ENCODE data around the gene PIH1D1.
A peak's percentile ranks its signal among the peaks of the same experiment; 100 is the strongest.
"Not testable (repeated sequence)": the region's sequence is repeated elsewhere in the genome, so short reads cannot be mapped to it uniquely, and the experiment has no call there.

PIH1D1 gene

DNA sequence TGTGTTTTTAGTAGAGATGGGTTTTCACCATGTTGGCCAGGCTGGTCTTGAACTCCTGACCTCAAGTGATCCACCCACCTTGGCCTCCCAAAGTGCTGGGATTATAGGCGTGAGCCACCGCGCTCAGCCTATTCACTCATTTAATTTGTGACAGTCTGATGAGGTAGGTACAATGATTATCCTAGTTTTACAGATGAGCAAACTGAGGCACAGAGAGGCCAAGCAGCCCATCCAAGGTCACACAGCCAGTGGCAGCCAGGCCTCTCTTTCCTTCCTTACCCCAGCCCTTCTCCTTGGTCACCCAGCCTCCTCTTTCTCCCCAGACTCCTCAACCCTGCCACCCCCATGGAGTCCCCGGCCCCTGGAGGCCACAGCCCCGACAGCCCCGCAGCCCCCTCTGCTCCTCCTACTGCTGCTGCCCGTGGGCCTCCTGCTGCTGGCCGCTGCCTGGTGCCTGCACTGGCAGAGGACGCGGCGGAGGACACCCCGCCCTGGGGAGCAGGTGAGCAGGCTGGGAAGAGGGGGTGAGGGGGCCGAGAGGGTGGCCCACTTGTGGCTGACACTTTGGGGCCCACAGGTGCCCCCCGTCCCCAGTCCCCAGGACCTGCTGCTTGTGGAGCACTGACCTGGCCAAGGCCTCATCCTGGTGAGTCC is 28.5 kb upstream of the PIH1D1 start:
- no peak for DNase-seq

DNA sequence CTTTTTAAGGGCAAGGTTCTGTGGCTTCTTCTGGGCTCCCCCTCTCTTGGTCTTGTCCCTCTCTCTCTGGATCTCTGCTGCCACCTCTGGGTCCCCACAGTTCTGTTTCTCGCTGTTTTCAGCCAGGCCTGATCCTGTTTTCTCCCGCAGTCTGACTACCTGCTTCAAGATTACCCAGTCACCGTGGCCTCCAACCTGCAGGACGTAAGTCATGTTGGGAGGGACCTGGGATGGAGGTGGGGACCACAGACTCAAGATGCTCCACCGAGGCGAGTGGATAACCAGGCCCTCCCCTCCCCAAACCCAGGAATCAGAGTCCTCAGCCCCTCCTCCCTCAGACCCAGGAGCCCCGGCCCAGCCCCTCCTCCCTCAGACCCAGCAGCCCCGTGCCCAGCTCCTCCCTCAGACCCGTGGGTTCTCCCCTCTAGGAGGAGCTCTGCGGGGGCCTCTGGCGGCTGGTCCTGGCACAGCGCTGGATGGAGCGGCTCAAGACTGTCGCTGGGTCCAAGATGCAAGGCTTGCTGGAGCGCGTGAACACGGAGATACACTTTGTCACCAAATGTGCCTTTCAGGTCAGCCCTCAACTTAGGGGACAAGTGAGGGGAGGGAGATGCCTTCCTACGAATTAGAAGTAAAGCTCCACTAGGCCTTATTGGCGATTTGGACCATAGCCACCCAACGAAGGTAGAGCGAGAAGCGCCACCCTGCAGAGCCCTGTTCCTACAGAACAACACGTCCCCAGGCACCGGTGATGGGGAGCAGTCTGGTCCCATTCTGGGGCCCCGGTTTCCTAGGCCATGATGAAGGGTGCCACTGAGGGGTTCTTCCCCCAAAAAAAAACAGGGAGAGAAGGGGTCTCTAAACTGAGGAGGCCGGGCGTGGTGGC is 24.6 kb upstream of the PIH1D1 start:
- DNase-seq = no peak

DNA sequence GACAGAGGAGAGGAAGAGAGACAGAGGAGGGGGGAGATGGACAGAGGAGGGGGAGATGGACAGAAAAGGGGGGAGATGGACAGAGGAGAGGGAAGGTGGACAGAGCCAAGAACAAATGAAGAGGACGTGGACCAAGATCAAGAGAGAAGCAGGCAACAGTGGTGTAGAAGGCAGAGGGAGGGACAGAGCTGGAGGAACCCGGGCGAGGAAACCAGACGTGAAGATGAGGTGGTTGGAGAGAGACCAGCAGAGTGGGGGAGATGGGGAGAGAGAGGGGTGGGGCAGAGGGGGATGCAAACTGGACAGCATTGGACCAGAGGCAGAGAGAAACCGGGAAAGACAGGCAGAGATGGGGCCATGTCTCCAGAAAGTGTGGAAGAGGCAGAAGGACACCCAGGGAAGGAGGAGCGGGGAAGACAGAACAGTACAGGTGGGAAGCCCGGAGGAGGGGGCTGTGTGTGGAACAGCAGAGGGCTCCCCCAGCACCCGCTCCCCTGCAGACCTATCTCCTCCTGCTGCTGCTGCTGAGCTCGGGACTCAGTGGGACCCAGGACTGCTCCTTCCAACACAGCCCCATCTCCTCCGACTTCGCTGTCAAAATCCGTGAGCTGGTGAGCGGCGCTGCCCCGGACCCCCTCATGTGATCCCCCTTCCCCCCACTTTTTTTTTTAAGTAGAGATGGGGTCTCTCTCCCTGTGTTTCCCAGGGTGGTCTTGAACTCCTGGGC is 23.7 kb upstream of the PIH1D1 start:
- no peak for DNase-seq

DNA sequence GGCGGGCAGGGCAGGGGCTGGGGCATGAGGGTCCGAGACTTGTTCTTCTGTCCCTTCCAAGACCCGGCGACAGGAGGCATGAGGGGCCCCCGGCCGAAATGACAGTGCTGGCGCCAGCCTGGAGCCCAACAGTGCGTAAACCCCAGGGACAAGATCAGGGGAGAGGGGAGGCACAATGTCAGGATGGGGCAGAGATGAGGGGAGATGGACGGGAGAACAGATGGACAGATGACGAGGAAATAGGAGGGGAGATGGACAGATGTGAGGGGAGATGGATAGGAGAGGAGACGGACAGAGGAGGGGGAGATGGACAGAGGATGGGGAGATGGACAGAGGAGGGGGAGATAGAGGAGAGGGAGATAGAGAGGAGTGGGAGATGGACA is 22.9 kb upstream of the PIH1D1 start:
- no peak for DNase-seq

DNA sequence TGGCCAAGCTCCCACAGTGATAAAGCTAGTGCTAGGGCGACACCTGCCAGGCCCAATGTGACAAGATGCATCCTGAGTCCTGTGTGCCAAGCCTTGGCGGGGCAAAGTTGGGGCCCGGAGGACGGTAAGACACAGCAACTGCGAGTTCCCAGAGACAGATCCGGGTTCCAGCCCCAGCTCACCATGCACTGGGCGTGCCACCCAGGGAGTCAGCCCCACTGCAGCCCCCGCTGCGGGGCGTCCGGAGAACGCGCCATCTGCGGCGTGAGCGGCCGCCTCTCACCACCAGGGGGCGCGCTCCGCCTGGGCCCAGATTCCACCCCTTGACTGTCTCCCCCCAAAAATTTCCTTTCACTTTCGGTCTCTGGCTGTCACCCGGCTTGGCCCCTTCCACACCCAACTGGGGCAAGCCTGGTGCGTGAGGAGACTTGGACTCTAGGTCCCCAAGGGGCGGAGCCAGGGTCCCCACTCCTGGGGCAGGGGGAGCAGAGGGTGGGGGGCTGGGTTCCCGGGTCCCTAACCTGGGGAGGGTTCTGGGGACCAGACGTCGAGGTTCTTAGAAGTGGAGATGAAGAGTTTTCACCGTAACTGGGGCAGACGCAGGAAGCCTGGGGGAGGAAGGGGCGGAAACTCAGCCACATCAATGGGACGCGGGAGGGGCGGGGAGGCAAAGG is 22.4 kb upstream of the PIH1D1 start, which contains the start of gene FLT3LG:
Gene FLT3LG (plus strand): TSS at position 348 of the 674 bp plus-strand sequence. CDS start 425 bp downstream, outside the sequence.
- peak; percentile 81 for DNase-seq

DNA sequence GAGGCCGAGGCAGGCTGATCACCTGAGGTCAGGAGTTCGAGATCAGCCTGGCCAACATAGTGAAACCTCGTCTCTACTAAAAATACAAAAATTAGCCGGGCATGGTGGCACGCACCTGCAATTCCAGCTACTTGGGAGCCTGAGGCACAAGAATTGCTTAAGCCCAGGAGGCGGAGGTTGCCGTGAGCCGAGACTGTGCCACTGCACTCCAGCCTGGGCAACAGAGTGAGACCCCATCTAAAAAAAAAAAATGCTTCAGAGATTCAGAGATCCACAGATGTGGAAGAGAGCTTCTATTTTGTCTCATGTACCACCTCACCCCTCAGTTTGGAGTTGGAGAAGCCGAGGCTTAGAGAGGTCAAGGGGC is 21.9 kb upstream of the PIH1D1 start:
- not testable (repeated sequence) for DNase-seq

DNA sequence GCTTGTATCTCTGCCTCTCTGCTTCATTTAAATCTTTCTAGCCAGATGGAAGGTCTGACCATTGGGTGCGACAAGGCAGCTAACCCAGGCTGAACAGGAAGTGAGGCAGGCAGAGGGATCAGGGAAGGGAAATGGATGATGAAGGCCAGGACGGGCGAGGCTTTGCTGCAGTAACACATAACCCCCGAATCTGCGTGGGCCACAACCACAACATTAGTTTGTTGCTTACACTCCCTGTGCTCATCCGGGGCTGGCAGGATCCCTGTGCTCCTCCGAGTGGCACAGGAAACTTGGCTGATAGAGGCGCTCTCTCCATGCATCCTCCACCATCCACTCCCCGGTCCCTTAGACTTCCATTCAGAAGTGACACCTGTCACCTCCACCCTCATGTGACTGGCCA is 21.3 kb upstream of the PIH1D1 start:
- DNase-seq = no peak

DNA sequence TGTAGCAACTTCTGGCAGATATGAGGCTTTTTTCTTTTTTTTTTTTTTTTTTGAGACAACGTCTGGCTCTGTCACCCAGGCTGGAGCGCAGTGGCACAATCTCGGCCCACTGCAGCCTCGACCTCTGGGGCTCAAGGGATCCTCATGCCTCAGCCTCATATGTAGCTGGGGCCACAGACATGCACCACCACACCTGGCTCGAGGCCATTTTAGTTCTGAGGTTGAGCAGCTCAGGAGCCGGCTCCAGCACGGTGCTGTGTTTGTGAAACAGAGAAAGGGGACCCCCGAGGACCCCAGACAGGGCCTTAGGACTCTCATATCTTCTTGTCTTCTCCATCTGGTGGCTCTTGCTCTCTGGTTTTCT is 19.0 kb upstream of the PIH1D1 start:
- DNase-seq = no peak

DNA sequence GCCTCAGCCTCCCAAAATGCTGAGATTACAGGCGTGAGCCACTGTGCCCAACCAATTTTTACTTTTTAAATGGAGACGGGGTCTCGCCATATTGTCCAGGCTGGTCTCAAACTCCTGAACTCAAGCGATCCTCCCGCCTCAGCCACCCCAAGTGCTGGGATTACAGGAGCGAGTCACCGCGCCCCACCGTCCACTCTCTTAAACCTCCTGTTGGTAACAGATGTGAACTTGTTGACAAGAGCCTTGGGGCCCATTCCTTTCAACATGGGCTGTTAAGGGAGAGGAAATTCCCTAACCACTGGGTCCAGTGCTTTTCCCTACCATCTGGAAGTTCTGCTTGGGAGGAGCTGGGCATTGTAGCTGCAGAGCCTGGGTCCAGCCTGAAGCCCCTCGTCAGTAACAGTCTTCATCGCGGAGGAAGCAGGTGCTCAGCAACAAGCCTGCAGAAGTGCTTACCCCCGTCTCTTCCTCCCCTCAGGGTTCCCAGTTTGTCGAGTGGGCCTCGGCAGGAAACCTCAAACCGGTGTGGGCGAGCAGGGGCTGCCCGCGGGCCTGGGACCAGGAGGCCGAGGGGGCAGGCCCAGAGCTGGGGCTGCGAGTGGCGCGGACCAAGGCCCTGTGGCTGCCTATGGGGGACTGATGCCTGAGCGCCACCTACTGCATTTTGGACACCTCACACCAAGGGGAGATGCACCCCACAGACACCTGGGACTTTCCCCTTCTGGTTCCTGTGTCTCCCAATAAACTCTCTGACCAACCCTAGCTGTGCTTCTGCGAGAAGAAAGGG is 18.4 kb upstream of the PIH1D1 start:
- DNase-seq = peak; percentile 54

DNA sequence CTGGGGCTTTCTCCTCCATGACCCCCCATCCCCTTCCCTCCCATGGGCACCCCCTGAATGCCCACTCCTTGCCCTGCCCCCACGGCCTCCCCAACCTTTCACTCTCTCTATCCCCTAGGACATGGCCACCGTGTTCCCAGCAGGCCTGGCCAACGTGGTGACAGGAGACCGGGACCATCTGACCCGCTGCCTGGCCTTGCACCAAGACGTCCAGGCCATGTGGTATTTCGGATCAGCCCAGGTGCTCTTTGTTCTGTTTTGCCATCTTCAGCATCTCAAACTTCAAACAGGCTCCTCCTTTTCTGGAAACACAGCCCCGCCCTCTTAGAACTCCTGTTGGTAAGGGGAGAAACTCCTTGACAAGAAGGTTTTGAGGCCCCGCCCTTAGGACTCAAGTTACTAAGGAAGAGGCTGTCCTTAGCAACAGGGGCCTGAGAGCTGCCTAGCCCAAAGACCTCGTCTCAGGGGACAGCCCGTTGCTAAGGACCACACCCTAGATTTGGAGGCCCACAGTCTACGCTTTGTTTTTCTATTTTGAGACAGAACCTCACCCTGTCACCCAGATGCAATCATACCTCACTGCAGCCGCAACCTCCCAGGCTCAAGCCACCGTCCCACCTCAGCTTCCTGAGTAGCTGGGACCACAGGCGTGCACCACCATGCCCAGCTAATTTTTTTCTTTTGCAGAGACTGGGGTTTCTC is 17.3 kb upstream of the PIH1D1 start:
- DNase-seq = peak; percentile 50

DNA sequence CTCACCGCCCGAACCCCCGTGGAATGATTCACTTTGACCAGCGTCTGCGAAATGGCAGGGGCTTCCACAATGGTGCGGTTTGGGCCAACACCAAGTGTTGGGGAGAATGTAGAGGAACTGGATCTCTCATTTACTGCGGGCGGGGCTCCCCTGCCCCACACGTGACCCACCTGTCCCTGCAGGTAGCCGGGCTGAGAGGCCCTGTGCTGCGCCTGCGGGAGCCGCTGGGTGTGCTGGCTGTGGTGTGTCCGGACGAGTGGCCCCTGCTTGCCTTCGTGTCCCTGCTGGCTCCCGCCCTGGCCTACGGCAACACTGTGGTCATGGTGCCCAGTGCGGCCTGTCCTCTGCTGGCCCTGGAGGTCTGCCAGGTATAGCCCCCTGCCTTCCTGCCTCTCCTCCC is 16.6 kb upstream of the PIH1D1 start:
- DNase-seq = no peak

DNA sequence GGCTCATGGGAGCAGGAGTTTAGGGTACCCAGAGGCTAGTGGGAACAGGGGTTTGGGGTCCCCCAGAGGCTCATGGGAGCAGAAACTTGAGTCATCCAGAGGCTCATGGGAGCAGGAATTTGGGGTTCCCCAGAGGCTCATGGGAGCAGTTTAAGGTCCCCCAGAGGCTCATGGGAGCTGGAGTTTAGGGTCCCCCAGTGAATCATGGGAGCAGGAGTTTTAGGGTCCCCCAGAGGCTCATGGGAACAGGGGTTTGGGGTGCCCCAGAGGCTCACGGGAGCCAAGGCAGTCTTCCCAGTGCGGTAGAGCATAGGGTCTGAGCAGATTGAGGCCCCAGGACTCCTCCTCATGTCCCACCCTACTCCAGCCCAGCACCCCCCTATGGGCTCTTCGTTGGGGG is 13.8 kb upstream of the PIH1D1 start:
- DNase-seq = no peak

DNA sequence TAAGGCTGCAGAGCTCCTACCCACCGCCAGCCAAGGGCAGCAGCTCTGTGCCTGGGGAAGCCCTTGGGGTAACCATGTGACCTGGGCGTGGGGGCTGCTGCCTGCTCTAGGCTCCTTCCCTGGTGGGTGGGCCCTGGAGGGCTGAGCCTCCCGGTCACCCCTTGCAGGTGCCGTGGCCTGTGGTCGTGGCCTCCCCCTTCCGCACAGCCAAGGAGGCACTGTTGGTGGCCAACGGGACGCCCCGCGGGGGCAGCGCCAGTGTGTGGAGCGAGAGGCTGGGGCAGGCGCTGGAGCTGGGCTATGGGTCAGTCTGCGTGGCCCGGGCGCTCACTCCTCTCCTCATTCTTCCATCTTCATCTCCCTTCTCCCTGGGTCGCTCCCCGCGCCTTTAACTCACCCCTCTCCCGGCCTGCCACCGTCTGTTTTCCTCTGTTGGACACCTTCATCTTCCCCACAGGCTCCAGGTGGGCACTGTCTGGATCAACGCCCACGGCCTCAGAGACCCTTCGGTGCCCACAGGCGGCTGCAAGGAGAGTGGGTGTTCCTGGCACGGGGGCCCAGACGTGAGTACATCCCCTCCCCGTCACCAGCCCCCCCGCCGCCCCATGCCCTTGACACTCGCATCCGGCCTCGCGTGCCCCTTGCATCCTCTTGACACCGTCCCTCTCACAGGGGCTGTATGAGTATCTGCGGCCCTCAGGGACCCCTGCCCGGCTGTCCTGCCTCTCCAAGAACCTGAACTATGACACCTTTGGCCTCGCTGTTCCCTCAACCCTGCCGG is 12.5 kb upstream of the PIH1D1 start:
- DNase-seq = no peak

DNA sequence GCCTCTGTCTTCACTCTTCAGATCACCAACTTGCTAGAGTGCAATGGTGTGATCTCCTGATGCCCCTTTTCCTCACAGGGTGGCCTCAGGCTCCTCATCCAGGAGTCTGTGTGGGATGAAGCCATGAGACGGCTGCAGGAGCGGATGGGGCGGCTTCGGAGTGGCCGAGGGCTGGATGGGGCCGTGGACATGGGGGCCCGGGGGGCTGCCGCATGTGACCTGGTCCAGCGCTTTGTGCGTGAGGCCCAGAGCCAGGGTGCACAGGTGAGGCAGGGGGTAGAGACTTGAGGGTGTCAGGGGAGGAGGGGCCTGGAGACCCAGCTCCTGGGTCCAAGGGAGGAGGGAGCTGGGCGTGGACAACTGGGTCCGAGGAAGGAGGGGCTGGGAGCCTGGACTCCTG is 10.9 kb upstream of the PIH1D1 start:
- no peak for DNase-seq

DNA sequence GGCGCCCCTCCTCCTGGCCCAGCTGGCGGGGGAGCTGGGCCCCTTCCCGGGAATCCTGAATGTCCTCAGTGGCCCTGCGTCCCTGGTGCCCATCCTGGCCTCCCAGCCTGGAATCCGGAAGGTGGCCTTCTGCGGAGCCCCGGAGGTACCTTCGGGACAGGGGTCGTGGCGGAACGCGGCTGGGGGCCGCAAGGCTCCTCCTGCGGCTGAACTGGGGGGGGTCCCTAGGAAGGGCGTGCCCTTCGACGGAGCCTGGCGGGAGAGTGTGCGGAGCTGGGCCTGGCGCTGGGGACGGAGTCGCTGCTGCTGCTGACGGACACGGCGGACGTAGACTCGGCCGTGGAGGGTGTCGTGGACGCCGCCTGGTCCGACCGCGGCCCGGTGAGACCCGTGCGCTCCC is 10.0 kb upstream of the PIH1D1 start:
- no peak for DNase-seq

DNA sequence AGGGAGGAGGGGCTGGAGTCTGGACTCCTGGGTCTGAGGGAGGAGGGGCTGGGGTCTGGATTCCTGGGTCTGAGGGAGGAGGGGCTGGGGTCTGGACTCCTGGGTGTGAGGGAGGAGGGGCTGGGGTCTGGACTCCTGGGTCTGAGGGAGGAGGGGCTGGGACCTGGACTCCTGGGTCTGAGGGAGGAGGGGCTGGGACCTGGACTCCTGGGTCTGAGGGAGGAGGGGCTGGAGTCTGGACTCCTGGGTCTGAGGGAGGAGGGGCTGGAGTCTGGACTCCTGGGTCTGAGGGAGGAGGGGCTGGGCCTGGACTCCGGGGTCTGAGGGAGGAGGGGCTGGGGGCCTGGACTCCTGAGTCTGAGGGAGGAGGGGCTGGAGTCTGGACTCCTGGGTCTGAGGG is 9.5 kb upstream of the PIH1D1 start:
- not testable (repeated sequence) for DNase-seq

DNA sequence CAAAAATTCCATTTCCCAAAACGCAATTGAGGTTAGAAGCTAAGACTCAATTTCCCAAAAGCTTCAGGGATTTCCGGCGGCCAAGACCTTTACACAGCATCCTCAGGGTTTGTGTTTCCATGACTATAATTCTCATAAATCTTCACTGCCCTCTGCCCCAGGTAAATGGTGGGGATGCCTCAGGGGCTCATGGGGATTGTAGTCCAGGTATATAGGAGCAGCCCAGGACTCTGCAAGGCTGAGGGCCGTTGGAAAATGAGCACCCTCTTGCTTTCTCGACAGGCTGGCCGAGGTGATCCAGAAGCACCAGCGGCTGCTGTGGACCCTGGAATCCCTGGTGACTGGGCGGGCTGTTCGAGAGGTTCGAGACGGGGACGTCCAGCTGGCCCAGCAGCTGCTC is 7.8 kb upstream of the PIH1D1 start:
- no peak for DNase-seq

DNA sequence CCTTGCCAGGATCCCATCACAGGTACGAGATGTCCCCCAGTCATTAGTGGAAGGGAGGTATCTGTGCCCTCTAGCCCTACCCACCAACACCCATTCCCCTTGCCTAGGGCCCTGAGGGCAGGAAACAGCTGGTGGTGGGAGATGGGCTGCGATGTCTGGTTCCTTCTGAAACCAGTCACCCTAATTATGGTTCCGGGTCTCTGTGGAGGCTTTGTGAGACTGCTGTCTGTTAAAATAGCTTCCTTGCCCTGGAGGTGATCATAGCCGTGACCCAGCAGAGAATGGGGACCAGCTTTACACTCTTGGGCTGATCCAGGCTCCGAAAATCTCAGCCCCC is 6.9 kb upstream of the PIH1D1 start:
- DNase-seq = no peak

DNA sequence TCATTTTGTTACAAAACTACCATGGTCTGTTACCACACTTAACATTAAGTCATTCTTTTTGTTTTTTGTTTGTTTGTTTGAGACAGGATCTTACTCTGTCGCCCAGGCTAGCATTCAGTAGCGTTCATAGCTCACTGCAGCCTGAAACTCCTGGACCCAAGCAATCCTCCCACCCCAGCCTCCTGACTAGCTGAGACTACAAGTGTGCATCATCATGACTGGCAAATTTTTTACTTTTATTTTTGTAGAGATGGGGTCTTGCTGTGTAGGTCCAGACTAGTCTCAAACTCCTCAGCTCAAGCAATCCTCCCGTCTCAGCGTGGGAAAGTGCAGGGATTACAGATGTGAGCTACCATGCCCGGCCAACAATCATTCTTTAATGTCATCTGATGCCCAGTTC is 4.7 kb upstream of the PIH1D1 start:
- DNase-seq = no peak

DNA sequence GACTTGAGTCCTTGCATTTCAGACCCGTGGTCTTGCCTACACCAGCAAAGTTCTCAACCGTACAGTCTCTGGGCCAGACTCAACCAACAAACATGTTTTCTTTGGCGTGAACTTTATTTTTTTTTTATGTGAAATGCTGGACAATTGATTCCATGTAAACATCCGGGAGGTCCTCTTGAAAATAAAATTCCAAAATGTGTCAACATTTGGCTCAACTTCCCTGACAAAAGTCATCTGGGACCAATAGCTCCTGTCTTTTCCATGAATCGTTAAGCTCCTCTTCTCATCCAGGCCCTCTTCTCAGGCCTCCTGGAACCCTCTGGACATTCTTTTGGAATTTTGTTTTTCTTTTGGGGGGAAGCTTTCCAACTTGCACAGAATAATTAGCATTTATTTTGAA is 4.2 kb upstream of the PIH1D1 start:
- DNase-seq = no peak

DNA sequence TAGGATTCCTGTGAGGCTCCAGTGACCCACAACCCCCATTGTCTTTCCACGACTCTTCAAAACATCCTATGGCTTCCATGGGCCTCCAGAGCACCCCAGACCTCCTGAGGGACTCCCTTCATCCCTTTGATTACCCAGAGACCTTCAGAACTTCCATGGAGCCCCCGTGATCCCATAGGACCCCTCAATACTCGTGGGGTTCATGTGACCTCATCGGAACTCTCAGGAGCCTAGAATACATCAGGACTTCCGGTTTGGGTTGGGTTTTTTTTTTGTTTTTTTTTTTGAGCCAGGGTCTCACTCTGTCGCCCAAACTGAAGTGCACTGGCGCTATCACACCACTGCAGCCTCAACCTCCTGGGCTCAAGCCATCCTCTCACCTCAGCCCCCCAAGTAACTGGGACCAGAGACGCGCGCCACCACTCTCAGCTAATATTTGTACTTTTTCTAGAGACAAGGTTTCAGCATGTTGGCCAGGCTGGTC is 2.2 kb upstream of the PIH1D1 start:
- no peak for DNase-seq

Measured in activated T-cell treated with anti-CD3 and anti-CD28 coated beads for 4 hours (primary cell).